Panc1 (cell line): Measurements from ENCODE around the gene CLNK.

ENCODE experiments used
- CTCF ChIP-seq: fragments of 450-650 bp; IDR thresholded peaks from 2 replicates; pipeline ENCODE4 v1.5.1; 2017; ENCODE audit warnings: mild to moderate bottlenecking
- POLR2AphosphoS5 ChIP-seq: IDR thresholded peaks from 2 replicates; pipeline ENCODE4 v1.6.1; 2012; ENCODE audit warnings: mild to moderate bottlenecking, low read depth, low read length, moderate library complexity
- REST ChIP-seq, 2 experiments: IDR thresholded peaks; 2 replicates each; pipeline ENCODE4 v1.6.1; 2011 to 2012; ENCODE audit warnings: low read depth in 2 of 2, control low read depth in 1 of 2, low read length in 1 of 2, mild to moderate bottlenecking in 1 of 2, moderate library complexity in 1 of 2; ENCODE audit not compliant: insufficient read depth in 1 of 2
- TCF7L2 ChIP-seq: IDR thresholded peaks from 2 replicates; pipeline ENCODE4 v1.6.1; 2011; ENCODE audit warnings: mild to moderate bottlenecking, low read depth, low read length, inconsistent platforms

- TF ChIP-seq CTCF (no peak), TCF7L2 (no peak), POLR2AphosphoS5 (no peak), REST (IDR thresholded peaks at IDR 0.05; ENCODE audit: insufficient read depth in 1 of 2, low read depth in 2 of 2, low read length in 1 of 2) (no peak)
These were observed 10.3 kb upstream of the CLNK start for GRCh38 chr4:10694828-10695209.
